Nasal cavity respiratory epithelium epithelial cell of viscerocranial mucosa (primary cell): ENCODE measurements around the gene FAM110D. TPM values are rescaled to one million over a fixed set of nuclear protein-coding genes. Genes with fewer than 3 reads are reported as not detected.

Experiments
- total RNA-seq: library from RNA; depleted of rRNA; stranded (reverse); fragments of >200 nt; gene quantifications from 2 replicates; pipeline ENCODE4 v1.2.3, GENCODE V29; 2014

FAM110D gene
- total RNA-seq: not detected in 2 replicates

GRCh38 chr1:26158908-26159742, at the start of gene FAM110D:
TSS of gene FAM110D (plus strand) at chr1:26159079. CDS start at chr1:26161292, 2,213 bp downstream.

GRCh38 chr1:26111530-26112406, 47.1 kb upstream of the FAM110D start, which contains the start of gene PDIK1L:
TSS of gene PDIK1L (plus strand) at chr1:26111824. CDS start at chr1:26114309, 2,485 bp downstream.

DNA sequence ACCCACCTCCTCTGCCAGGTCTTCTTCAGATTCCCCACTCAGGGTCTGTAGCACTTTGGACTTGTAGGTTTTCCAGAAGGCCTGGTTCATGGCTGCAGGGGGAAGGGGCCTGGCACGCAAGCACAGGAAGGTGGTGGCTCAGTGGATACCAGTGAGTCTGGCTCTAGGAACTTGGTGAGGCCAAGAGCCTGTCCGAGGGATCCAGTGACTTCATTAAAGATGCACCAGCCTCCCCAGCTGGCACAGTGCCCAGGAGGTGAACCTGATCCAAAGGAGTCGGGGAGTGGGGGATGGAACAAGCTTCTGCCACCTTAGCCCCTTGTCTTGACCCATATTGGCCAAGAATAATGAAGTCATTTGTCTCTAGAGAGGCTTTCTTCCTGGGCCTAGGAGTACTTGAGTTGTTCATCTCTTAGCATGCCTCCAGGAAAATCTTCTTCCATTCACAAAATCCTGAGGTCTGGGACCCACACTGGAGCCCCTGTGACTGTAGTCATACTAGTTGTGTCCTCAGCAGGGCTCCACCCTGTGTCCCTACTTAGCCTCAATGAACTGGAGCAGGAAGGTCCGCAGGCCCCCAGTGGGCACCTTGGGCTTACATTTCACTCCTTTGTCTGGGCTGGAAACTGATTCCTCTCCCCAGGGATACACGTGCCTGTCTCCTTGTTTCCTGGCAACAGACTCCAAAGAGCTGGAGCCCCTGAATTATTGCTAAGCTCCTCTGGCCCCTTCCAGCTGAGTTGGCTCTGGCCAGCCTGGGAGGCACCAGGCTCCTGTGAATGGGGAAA, 9.7 kb downstream of the FAM110D start, which contains the start of gene C1orf232:
Gene C1orf232 (minus strand): TSS at position 554 of the 788 bp plus-strand sequence. CDS start 464 bp downstream, at position 90.

GRCh38 chr1:26169669-26170471, 11.0 kb downstream of the FAM110D start, which contains the start of gene ZNF593:
TSS of gene ZNF593 (plus strand) at chr1:26169908. CDS start at chr1:26169984, 76 bp downstream.

GRCh38 chr1:26171084-26172072, 12.5 kb downstream of the FAM110D start, which contains the start of gene ZNF593OS:
TSS of gene ZNF593OS (minus strand) at chr1:26171832. CDS start at chr1:26171661, 171 bp downstream.

GRCh38 chr1:26177182-26177684, 18.4 kb downstream of the FAM110D start, which contains the start of gene CNKSR1:
TSS of gene CNKSR1 (plus strand) at chr1:26177491. CDS start at chr1:26177548, 57 bp downstream.

GRCh38 chr1:26190373-26190987, 31.6 kb downstream of the FAM110D start, which contains the start of gene CATSPER4:
TSS of gene CATSPER4 (plus strand) at chr1:26190602. CDS start at chr1:26190628, 26 bp downstream.

Other genes with a start within 250 kb of the FAM110D start
- 16.4 and 29.3 TPM in 2 replicates for gene PAFAH2, start 161.0 kb upstream of the FAM110D start, total RNA-seq
- under 0.01 TPM in 1 of 2 replicates, not detected in the other for gene EXTL1, start 137.3 kb upstream of the FAM110D start, total RNA-seq
- gene SLC30A2, start 113.0 kb upstream of the FAM110D start, total RNA-seq: under 0.01 and 0.07 TPM in 2 replicates
- gene TRIM63, start 91.4 kb upstream of the FAM110D start, total RNA-seq: 0.07 and 0.68 TPM in 2 replicates
- 9.0 and 9.2 TPM in 2 replicates for gene PDIK1L, start 47.3 kb upstream of the FAM110D start, total RNA-seq
- not detected in 2 replicates for gene C1orf232, start 9.9 kb downstream of the FAM110D start, total RNA-seq
- gene ZNF593, start 10.8 kb downstream of the FAM110D start, total RNA-seq: 31.9 and 105 TPM in 2 replicates
- not detected in 2 replicates for gene ZNF593OS, start 12.8 kb downstream of the FAM110D start, total RNA-seq
- gene CNKSR1, start 18.4 kb downstream of the FAM110D start, total RNA-seq: 12.3 and 19.6 TPM in 2 replicates
- not detected in 2 replicates for gene CATSPER4, start 31.5 kb downstream of the FAM110D start, total RNA-seq
- gene CEP85, start 75.1 kb downstream of the FAM110D start, total RNA-seq: 14.0 and 16.4 TPM in 2 replicates
- gene SH3BGRL3, start 121.0 kb downstream of the FAM110D start, total RNA-seq: 26.0 and 26.5 TPM in 2 replicates
- gene UBXN11, start 147.6 kb downstream of the FAM110D start, total RNA-seq: 2.1 and 3.7 TPM in 2 replicates
- not detected in 2 replicates for gene CD52, start 158.9 kb downstream of the FAM110D start, total RNA-seq
- gene CRYBG2, start 195.1 kb downstream of the FAM110D start, total RNA-seq: 52.6 and 55.7 TPM in 2 replicates
- not detected in 2 replicates for gene ZNF683, start 213.7 kb downstream of the FAM110D start, total RNA-seq